Vagina (tissue), 2 donors: Measurements from ENCODE around the gene BCL6. TPM values are rescaled to one million over a fixed set of nuclear protein-coding genes. Genes with fewer than 3 reads are reported as not detected.

ENCODE experiments used
- DNase-seq, 2 donors: peaks; one replicate each; pipeline ENCODE4 v3.0.0-alpha.2; 2017; ENCODE audit errors: extremely low spot score in 2 of 2
- H3K27ac ChIP-seq: fragments of 200-600 bp; sonication (generic); one replicate; pipeline ENCODE4 v1.5.1; 2019
- H3K27me3 ChIP-seq: fragments of 200-600 bp; sonication (generic); one replicate; pipeline ENCODE4 v1.5.1; 2019
- H3K36me3 ChIP-seq, 2 donors: fragments of 200-600 bp; sonication (generic); one replicate each; pipeline ENCODE4 v1.5.1; 2017 to 2019
- H3K4me1 ChIP-seq: fragments of 200-600 bp; sonication (generic); one replicate; pipeline ENCODE4 v1.5.1; 2019
- H3K4me3 ChIP-seq, 2 donors: fragments of 200-600 bp; sonication (generic); 1 replicate in 1 of 2; 2 replicates in 1 of 2; pipeline ENCODE4 v1.5.1; 2016 to 2019
- H3K9me3 ChIP-seq: fragments of 200-600 bp; sonication (generic); one replicate; pipeline ENCODE4 v1.5.1; 2019
- CTCF ChIP-seq, 3 experiments: fragments of 450-650 bp in 2 of 3; fragments of 200-600 bp in 1 of 3; sonication (generic) in 1 of 3; IDR thresholded peaks; one replicate each; pipeline ENCODE4 v1.5.1; 2017 to 2019; ENCODE audit warnings: antibody characterized with exemption in 3 of 3, mild to moderate bottlenecking in 2 of 3, moderate library complexity in 2 of 3
- POLR2A ChIP-seq, 2 donors: fragments of 450-650 bp; IDR thresholded peaks; one replicate each; pipeline ENCODE4 v1.6.1; 2017; ENCODE audit warnings: antibody characterized with exemption in 2 of 2, mild to moderate bottlenecking in 2 of 2, moderate library complexity in 2 of 2
- POLR2AphosphoS5 ChIP-seq, 2 donors: sonication (generic); formaldehyde crosslinking; IDR thresholded peaks; one replicate each; pipeline ENCODE4 v1.9.0; 2017; ENCODE audit warnings: antibody characterized with exemption in 2 of 2, mild to moderate bottlenecking in 2 of 2, low read depth in 1 of 2; ENCODE audit not compliant: insufficient read depth in 1 of 2
- intact Hi-C: fragments of 100-400 bp; cut with DNase I; formaldehyde crosslinking; loops from one replicate; pipeline ENCODE4 v1.15.1; 2023
- total RNA-seq: library from RNA; depleted of rRNA; stranded (reverse); fragments of >200 nt; gene quantifications from one replicate; pipeline ENCODE4 v1.2.3, GENCODE V29; 2016

Gene BCL6
- total RNA-seq, 1 donor from 2014 or later = 133 TPM

GRCh38 chr3:187762792-187763191, 17.5 kb upstream of the BCL6 start:
- DNase-seq = no peak
- Histone ChIP-seq H3K27ac (no peak overlapping the region), H3K9me3 (no peaks in the 10 kb centered on the region), H3K4me1 (no peaks in the 10 kb centered on the region), H3K27me3 (no peaks in the 10 kb centered on the region), H3K36me3 (no peaks in the 10 kb centered on the region), H3K4me3 (no peak overlapping the region)
- TF ChIP-seq CTCF (IDR thresholded peaks at IDR 0.05) (no peak), POLR2AphosphoS5 (IDR thresholded peaks at IDR 0.05; ENCODE audit: insufficient read depth in 1 of 2, low read depth in 1 of 2) (no peak)
- intact Hi-C loops = no loop called here

- no peaks in the 10 kb centered on the region for H3K4me1 ChIP-seq
- no peaks in the 10 kb centered on the region for H3K36me3 ChIP-seq
- H3K27ac ChIP-seq = no peak overlapping the region
- no peak for DNase-seq
- no peaks in the 10 kb centered on the region for H3K9me3 ChIP-seq
- H3K4me3 ChIP-seq = no peak overlapping the region
- TF ChIP-seq CTCF (IDR thresholded peaks at IDR 0.05) = no peak
- TF ChIP-seq POLR2AphosphoS5 (IDR thresholded peaks at IDR 0.05; ENCODE audit: insufficient read depth in 1 of 2, low read depth in 1 of 2) = no peak
- TF ChIP-seq POLR2A (IDR thresholded peaks at IDR 0.05) = no peak
- intact Hi-C loops = no loop called here
- no peaks in the 10 kb centered on the region for H3K27me3 ChIP-seq
These were observed 14.3 kb upstream of the BCL6 start for GRCh38 chr3:187759601-187760000.

- intact Hi-C loops = no loop called here
- Histone ChIP-seq H3K4me3 (no peak overlapping the region), H3K9me3 (no peaks in the 10 kb centered on the region), H3K27me3 (no peaks in the 10 kb centered on the region), H3K4me1 (no peaks in the 10 kb centered on the region), H3K27ac (no peak overlapping the region), H3K36me3 (no peaks in the 10 kb centered on the region)
- DNase-seq = no peak
- TF ChIP-seq CTCF (IDR thresholded peaks at IDR 0.05) (no peak), POLR2A (IDR thresholded peaks at IDR 0.05) (no peak), POLR2AphosphoS5 (IDR thresholded peaks at IDR 0.05; ENCODE audit: insufficient read depth in 1 of 2, low read depth in 1 of 2) (no peak)
These were observed 13.2 kb upstream of the BCL6 start for GRCh38 chr3:187758318-187758955.

GRCh38 chr3:187753516-187753915, 8.2 kb upstream of the BCL6 start:
- Histone ChIP-seq H3K9me3 (no peaks in the 10 kb centered on the region), H3K36me3 (no peaks in the 10 kb centered on the region), H3K4me1 (peaks cover 6% of the 10 kb centered on the region), H3K27me3 (no peaks in the 10 kb centered on the region), H3K4me3 (no peak overlapping the region), H3K27ac (no peak overlapping the region)
- no peak for TF ChIP-seq POLR2AphosphoS5 (IDR thresholded peaks at IDR 0.05; ENCODE audit: insufficient read depth in 1 of 2, low read depth in 1 of 2)
- no peak for TF ChIP-seq POLR2A (IDR thresholded peaks at IDR 0.05)
- TF ChIP-seq CTCF (IDR thresholded peaks at IDR 0.05) = no peak
- DNase-seq = no peak
- intact Hi-C loops = no loop called here

GRCh38 chr3:187750513-187751123, 5.3 kb upstream of the BCL6 start:
- TF ChIP-seq POLR2A (IDR thresholded peaks at IDR 0.05) = no peak
- intact Hi-C loops = no loop called here
- Histone ChIP-seq H3K4me3 (no peak overlapping the region), H3K4me1 (peaks cover 18% of the 10 kb centered on the region), H3K36me3 (no peaks in the 10 kb centered on the region), H3K27me3 (no peaks in the 10 kb centered on the region), H3K27ac (peak overlapping the region; percentile 16), H3K9me3 (no peaks in the 10 kb centered on the region)
- DNase-seq = no peak
